ENCODE measurements around the gene FLNC.

The FLNC gene

GRCh38 chr7:128830231-128831177, at the start of gene FLNC:
Gene FLNC, plus strand, starts transcription at chr7:128830406. Its CDS starts 232 bp downstream, at chr7:128830638.
- no peak for TF ChIP-seq CTCF (IDR thresholded peaks at IDR 0.05; ENCODE audit: unreplicated experiment in 3 of 3)
- Mint-ChIP-seq H3K9me3 (no peaks in the 10 kb centered on the region), H3K4me1 (peaks cover 47% of the 10 kb centered on the region), H3K27ac (peak within 1 kb of the TSS; percentile 77 to 98 (median 95)), H3K27me3 (ENCODE audit: low read depth) (peaks cover 3% of the 10 kb centered on the region), H3K36me3 (ENCODE audit: low read depth) (peaks cover 5% of the 10 kb centered on the region), H3K4me3 (peak within 1 kb of the TSS; percentile 91 to 94 (median 92))

GRCh38 chr7:128781126-128781525, 49.1 kb upstream of the FLNC start:
- Mint-ChIP-seq H3K9me3 (peaks cover 13% of the 10 kb centered on the region), H3K27me3 (ENCODE audit: low read depth) (no peaks in the 10 kb centered on the region)

GRCh38 chr7:128781851-128782250, 48.4 kb upstream of the FLNC start:
- peaks cover 12% of the 10 kb centered on the region for H3K4me1 Mint-ChIP-seq
- no peak for TF ChIP-seq CTCF (IDR thresholded peaks at IDR 0.05; ENCODE audit: unreplicated experiment in 3 of 3)
- H3K27ac Mint-ChIP-seq = no peak overlapping the region
- peaks cover 4% of the 10 kb centered on the region for H3K36me3 Mint-ChIP-seq (ENCODE audit: low read depth)
- no peak overlapping the region for H3K4me3 Mint-ChIP-seq
- H3K27me3 Mint-ChIP-seq (ENCODE audit: low read depth) = no peaks in the 10 kb centered on the region
- peaks cover 13% of the 10 kb centered on the region for H3K9me3 Mint-ChIP-seq

More at GRCh38 chr7:128781126-128781525, 49.1 kb upstream of the FLNC start:
- Mint-ChIP-seq H3K36me3 (ENCODE audit: low read depth) (peaks cover 8% of the 10 kb centered on the region), H3K4me1 (peaks cover 12% of the 10 kb centered on the region), H3K4me3 (no peak overlapping the region), H3K27ac (peak overlapping the region in 1 of 3 experiments; percentile 14)
- TF ChIP-seq CTCF (IDR thresholded peaks at IDR 0.05; ENCODE audit: unreplicated experiment in 3 of 3) = no peak

DNA sequence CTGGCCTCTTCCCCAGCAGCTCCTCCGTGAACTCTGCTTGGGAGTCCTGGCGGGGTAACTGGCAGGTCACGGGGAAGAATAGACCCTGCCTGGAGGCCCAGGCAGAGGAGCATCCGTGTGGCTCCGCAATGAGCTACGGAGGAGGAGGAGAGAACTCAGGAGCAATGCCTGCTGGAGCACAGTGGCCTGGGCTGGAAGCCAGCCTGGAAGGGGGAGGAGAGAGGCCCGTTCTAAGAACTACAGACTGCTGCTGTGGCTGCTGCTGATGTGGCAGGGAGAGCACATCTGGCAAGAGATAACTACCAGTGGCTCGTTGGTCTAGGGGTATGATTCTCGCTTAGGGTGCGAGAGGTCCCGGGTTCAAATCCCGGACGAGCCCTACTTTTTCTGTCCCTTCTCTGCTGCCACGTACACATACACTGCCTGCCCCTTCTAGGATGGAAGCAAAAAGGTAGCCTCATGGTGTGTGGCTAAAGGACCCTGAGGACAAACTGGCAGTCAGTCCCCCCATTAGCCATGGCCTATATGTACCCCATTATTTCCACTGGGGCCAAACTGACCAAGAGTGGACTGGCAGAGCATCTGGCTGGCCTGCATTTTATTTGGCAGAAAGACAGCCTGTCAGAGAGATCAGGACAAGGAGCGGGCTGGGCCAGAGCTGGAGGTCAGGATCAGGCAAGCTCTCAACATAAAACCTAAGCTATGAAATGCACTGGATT, 46.9 kb upstream of the FLNC start:
- H3K27me3 Mint-ChIP-seq (ENCODE audit: low read depth) = peaks cover 2% of the 10 kb centered on the region
- peak overlapping the region; percentile 40 to 63 (median 63) for H3K4me3 Mint-ChIP-seq
- H3K27ac Mint-ChIP-seq = peak overlapping the region; percentile 55 to 73 (median 65)
- no peaks in the 10 kb centered on the region for H3K9me3 Mint-ChIP-seq
- peaks cover 12% of the 10 kb centered on the region for H3K4me1 Mint-ChIP-seq
- no peaks in the 10 kb centered on the region for H3K36me3 Mint-ChIP-seq (ENCODE audit: low read depth)
- TF ChIP-seq CTCF (IDR thresholded peaks at IDR 0.05; ENCODE audit: unreplicated experiment in 3 of 3) = no peak

GRCh38 chr7:128785738-128786137, 44.5 kb upstream of the FLNC start:
- H3K36me3 Mint-ChIP-seq (ENCODE audit: low read depth) = no peaks in the 10 kb centered on the region
- no peak for TF ChIP-seq CTCF (IDR thresholded peaks at IDR 0.05; ENCODE audit: unreplicated experiment in 3 of 3)
- peaks cover 21% of the 10 kb centered on the region for H3K27me3 Mint-ChIP-seq (ENCODE audit: low read depth)
- peaks cover 20% of the 10 kb centered on the region for H3K4me1 Mint-ChIP-seq
- no peak overlapping the region for H3K4me3 Mint-ChIP-seq
- H3K9me3 Mint-ChIP-seq = no peaks in the 10 kb centered on the region
- H3K27ac Mint-ChIP-seq = no peak overlapping the region
